Medulla oblongata (tissue), 1 donor: ENCODE measurements around the gene THADA.
A peak's percentile ranks its signal among the peaks of the same experiment; 100 is the strongest.
"Not testable (repeated sequence)": the region's sequence is repeated elsewhere in the genome, so short reads cannot be mapped to it uniquely, and the experiment has no call there.

Source experiments
- DNase-seq: peaks from one replicate; pipeline ENCODE4 v3.0.0-alpha.2; 2015; ENCODE audit errors: extremely low spot score

THADA gene, protein sequence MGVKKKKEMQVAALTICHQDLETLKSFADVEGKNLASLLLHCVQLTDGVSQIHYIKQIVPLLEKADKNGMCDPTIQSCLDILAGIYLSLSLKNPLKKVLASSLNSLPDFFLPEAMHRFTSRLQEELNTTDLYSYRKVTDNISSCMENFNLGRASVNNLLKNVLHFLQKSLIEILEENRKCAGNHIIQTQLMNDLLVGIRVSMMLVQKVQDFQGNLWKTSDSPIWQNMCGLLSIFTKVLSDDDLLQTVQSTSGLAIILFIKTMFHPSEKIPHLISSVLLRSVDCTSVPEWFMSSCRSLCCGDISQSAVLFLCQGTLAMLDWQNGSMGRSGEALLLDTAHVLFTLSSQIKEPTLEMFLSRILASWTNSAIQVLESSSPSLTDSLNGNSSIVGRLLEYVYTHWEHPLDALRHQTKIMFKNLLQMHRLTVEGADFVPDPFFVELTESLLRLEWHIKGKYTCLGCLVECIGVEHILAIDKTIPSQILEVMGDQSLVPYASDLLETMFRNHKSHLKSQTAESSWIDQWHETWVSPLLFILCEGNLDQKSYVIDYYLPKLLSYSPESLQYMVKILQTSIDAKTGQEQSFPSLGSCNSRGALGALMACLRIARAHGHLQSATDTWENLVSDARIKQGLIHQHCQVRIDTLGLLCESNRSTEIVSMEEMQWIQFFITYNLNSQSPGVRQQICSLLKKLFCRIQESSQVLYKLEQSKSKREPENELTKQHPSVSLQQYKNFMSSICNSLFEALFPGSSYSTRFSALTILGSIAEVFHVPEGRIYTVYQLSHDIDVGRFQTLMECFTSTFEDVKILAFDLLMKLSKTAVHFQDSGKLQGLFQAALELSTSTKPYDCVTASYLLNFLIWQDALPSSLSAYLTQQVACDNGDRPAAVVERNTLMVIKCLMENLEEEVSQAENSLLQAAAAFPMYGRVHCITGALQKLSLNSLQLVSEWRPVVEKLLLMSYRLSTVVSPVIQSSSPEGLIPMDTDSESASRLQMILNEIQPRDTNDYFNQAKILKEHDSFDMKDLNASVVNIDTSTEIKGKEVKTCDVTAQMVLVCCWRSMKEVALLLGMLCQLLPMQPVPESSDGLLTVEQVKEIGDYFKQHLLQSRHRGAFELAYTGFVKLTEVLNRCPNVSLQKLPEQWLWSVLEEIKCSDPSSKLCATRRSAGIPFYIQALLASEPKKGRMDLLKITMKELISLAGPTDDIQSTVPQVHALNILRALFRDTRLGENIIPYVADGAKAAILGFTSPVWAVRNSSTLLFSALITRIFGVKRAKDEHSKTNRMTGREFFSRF (N-terminal part only)

DNA sequence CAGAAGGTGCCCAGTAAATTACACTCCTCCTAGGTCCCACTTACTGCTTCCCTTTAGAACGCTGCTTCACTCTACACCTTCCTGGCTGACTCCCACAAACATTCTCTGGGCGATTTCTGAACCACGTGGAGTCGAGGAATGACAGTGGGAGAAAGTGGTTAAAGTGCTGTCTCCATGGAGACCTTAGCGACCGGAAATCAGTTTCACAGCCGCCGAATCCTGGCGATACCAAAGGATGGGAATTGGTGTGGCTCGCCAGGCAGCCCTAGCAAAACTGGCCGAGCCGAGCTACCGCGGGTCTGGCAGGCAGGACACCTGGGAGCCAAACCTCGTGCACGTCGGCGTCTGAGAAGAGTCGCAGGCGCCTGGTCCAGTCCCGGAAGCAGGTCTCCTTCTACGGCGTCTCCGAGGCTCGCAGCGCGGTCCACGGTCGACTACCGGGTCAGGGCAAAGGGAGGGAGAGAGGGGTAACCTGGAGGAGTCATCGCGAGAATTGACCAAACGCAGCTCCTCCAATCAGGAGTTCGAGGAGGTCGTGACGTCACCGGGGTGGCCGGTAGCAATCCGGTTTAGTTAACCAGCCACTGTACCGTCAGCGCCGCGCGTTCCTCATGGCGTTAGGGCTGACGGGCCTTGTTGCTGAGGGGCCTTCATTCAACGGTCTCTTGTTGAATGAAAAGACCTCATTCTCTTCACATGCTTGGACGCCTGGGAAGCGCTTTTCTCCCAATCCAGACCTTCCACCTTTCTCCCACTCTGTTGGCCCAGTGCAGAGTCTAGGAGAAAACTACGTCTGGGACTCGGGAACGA is at the start of gene THADA:
THADA (minus strand) TSS at position 436 of the 810 bp plus-strand sequence. CDS start 3,646 bp downstream, outside the sequence.
- peak; percentile 99 for DNase-seq

DNA sequence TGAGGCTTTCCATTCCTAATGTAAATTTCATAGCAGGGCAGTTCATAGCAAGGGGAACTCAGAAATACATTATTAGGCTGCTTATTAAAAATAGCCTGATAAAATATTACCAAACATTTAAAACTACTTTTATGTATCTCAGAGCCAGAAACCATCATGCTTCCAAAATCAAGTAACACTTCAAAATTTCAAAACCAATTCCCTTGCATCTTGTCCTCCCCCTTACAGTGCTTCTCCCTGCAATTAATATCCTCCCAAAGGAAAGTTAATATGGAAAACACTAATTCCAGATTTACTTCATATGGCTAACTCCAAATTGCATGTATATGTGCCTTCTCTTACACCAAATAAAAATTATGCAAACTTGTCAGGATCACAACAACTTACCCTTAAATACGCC is 47.8 kb upstream of the THADA start:
- no peak for DNase-seq

DNA sequence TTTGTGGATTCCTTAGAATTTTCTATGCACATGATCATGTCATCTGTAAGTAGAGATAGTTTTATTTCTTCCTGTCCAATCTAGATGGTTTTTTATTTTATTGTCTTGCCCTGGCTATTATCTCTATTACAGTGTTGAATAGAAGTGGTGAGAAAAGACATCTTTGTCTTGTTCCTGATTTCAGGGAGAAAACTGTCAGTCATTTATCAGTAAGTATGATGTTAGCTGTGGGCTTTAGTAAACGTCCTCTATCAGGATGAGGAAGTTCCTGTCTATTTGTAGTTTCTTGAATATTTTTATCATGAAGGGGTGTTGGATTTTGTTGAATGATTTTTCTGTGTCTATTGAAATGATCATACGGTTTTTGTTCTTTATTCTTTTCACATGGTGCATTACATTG is 46.5 kb upstream of the THADA start:
- DNase-seq = no peak

DNA sequence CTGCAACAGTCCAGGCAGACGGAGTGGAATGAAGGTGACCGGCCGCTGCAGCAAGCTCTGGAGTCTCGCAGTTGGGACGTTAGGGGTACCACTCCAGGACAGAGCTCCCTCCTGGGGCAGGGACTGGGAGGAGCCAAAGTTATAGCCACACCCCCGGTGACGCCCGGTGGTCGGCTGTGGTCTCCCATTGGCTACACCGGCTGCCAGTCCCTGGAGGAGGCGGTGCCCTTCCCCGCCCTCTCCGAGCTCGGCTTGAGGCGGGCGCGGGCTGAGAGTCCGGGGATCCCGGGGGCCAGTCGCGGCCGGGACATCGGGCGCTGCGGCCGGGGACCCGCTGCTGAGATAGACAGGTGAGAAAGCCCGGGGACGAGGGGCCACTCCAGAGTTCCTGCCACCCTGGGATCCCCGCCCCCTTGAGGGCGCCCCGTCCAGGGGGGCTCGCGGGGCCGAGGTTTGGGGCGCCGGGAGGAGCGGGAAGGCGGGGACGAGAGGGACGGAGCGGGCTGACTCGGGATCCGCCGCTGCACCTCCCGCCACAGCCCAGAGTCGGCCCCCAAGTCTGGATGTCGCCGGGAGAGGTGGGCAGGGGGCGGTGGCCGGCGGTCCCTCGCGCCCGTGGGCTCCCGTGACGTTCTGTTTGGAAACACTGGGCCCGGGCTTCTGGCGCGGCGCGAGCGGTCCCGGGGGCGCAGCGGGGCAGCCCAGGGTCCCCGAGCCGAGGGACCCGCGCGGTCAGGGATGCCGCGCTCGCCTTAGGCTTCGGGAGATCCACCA is 41.4 kb upstream of the THADA start, which contains the start of gene PLEKHH2:
PLEKHH2 (plus strand) TSS at position 231 of the 774 bp plus-strand sequence. CDS start 7,414 bp downstream, outside the sequence.
- peak; percentile 90 for DNase-seq

DNA sequence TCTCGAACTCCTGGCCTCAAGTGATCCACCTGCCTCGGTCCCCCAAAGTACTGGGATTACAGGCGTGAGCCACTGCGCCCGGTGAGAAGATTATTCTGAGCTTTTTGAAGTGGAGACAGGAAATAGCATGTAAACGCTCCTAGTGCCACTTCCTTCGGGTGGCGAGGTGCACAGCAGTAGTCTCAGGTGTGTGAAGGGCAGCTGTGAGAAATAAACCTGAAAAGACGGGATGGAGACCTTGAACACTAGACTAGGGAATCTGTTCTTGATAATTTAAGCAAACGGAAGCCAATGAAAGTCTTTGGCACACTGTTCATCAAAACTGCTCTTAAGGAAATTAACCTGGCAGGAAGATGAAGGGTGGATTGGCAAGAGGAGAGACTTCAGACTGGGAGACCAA is 40.8 kb upstream of the THADA start:
- DNase-seq = no peak

DNA sequence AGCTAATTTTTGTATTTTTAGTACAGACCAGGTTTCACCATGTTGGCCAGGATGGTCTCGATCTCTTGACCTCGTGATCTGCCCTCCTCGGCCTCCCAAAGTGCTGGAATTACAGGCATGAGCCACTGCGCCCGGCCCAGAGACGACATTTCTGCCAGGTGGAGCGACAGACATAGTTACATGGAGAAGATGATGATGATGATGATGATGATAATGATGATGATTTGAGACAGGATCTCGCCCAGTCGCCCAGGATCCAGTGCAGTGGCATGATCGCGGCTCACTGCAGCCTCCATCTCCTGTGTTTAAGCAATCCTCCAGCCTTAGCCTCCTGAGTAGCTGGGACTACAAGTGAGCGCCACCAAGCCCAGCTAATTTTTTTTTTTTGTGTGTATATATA is 40.3 kb upstream of the THADA start:
- not testable (repeated sequence) for DNase-seq

DNA sequence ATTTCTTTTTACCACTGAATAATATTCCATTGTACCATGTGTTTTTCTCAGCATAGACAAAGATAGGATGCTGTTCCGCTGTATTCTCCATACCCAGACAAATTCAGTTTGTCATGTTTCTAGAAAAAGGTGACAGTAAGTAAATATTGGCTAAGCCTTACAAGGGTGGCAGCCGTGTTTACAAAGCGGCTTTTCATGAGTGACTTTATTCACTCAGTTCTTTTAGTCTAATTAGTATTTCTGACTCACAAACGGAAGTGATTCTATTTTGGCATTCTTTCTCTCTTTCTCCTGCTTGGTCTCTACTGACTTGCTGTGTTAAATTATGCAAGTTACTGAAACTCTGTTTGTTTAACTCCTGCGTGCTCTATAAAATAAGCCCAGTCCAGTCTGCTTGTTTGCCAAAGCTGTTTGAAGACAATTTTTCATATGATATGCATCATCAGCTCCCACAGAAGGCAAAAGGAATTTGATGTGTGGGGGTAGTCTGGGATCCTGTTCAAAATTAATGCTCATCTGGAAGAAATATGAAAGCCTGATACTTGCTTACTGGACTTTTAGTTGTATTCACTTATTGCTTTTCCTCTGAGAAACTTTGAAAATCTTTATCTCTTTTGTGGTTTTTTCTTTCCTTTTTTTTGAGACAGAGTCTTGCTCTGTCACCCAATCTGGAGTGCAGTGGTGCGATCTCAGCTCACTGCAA is 38.9 kb upstream of the THADA start:
- peak; percentile 57 for DNase-seq

DNA sequence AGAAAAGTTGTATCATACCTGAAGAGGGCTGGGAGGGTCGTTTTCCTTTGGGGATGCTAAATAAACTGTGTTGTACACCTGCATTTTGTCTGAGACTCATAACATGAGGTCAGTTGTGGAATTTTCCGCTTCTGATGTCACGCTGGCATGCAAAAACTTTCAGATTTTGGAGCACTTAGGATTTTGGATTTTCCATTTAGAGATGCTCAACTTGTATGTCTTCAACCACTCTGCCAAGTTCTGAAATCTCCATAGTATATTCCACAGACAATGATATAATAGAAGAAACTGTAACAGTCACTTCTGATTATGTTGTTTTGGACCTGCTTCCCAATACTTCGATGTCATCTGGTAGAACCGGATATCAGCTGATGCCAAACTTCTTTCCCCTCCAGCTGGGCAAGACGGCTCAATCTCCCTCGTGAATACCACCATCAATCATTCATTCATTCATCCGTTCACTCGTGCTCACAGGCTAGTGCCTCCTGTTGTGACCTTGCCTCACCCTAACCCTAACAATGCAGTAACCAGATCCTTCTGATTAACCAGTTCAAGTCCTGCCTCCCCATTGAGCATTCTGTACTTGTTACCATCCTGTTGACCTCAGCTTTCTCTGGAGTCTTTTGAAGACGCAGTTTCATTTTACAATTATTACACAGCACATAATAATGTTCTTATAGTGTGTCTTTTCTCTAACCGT is 35.9 kb upstream of the THADA start:
- DNase-seq = no peak

DNA sequence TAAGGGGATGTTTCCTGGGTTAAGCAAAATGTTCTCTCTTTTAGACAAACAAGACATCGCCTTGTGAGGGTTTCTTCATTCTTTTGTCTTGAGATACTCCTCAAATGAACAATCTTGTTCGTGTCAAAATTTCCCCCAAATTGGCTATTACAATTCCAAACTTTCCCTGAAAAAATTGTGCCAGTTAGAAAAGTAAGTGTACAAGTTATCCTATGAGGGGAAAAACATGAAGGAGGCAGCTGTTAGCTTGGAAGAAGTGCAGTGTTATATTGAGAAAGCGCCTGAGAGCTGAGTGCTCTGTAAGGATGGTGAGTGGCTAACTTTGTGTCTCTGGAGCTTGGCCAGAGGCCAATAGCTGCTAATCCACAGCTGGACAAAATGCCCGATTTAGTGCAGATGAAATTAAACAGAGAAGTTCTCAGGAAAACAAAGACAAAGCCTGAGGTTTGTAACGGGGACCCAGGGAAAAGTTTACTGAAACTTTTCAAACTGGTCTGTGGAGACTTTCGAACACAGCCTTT is 27.2 kb upstream of the THADA start:
- DNase-seq = peak; percentile 24

DNA sequence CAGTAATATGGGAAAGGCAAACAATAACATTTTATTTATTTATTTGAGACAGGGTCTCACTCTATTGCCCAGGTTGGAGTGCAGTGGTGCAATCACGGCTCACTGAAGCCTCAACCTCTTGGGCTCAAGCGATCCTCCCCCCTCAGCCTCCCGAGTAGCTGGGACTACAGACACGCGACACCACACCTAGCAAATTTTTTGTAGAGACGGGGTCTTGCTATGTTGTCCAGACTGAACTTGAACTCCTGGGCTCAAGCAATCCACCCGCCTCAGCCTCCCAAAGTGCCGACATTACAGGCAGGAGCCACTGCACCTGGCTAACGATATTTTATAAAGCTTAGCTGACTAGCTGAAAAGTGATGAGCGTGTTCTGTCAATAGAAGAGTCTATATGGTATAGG is 23.7 kb upstream of the THADA start:
- DNase-seq = no peak

DNA sequence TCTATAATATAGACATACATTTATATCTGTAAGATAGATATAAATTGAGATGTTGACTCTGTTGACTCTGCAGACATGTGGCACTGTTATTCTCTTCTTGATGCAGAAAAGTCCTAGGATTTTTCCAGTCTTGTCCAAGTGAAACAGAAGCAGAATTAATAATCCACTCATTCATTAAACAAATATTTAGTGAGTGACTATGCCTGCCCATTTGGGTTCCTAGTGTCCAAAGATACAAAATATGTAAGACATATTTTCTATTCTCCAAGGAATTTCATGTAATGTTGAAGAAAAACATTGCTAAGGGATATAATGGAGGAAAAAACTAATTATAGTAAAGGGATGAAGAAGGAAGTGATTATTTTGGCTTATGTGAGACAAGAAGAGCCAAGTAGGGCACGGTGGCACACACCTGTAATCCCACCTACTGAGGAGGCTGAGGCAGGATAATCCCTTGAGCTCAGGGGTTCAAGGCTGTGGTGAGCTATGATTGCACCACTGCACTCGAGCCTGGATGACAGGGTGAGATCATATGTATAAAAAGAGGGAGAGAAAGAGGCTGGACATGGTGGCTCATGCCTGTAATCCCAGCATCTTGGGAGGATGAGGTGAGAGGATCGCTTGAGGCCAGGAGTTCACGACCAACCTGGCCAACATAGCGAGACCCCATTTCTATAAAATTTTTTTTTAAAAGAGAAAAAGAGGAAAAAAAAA is 21.3 kb upstream of the THADA start:
- no peak for DNase-seq

DNA sequence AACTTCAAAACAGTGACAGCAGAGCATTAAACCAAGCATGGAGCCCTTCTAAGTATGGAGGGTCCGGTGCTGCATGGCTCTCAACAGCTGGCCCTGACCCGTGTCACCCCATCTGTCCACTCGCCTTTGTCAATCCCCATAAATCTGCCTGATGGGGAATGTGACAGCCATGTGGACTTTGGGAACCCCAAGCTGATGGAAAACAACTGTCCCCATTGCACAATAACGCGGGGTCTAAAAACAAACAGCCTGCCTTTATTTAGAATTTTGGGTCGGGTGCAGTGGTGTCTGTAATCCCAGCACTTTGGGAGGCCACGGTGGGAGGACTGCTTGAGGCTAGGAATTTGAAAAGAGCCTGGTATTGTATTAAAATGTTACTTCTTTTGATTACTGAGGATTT is 17.1 kb upstream of the THADA start:
- no peak for DNase-seq

DNA sequence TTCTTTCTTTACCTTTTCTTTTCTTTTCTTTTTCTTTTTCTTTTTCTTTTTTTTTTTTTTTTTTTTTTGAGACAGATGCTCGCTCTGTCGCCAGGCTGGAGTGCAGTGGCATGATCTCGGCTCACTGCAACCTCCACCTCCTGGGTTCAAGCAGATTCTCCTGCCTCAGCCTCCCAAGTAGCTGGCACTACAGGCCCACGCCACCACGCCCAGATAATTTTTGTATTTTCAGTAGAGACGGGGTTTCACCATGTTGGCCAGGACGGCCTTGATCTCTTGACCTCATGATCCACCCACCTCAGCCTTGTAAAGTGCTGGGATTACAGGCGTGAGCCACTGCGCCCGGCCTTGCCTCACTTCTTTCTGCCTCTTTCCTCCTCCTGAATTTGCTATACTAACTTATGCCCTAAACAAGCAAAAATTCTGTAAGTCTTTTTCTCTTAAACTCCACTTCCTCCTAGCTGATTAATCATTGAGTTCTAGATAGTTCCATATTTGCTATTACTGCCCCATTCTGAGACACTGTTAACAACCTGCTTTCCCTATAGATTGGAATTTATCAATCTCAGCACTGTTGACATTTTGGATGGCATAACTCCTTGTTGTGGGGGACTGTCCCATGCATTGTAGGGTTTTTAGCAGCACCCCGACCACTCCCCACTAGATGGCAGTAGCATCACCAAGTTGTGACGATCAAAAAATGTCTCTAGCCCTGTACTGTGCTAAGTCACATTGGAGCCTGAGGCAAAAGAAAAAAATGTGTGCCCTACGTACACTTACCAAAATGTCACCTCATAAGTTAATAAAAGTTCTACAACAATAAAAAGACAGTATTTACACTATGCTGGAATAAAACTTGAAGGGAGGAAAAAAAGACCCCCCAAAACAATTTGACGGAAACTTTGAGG is 16.4 kb upstream of the THADA start:
- peak; percentile 86 for DNase-seq

DNA sequence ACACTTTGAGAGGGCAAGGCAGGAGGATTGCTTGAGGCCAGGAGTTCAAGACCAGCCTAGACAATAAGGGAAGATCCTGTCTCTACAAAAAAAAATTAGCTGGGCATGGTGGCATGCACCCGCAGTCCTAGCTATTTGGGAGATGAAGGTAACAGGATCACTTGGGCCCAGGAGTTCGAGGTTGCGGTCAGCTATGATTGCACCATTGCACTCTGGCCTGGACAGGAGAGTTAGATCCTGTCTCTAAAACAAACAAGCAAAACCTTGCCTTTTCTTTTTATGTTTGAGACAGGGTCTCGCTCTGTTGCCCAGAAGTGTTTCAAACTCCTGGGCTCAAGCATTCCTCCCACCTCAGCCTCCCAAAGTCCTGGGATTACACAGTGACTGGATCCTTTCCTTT is 14.5 kb upstream of the THADA start:
- no peak for DNase-seq

DNA sequence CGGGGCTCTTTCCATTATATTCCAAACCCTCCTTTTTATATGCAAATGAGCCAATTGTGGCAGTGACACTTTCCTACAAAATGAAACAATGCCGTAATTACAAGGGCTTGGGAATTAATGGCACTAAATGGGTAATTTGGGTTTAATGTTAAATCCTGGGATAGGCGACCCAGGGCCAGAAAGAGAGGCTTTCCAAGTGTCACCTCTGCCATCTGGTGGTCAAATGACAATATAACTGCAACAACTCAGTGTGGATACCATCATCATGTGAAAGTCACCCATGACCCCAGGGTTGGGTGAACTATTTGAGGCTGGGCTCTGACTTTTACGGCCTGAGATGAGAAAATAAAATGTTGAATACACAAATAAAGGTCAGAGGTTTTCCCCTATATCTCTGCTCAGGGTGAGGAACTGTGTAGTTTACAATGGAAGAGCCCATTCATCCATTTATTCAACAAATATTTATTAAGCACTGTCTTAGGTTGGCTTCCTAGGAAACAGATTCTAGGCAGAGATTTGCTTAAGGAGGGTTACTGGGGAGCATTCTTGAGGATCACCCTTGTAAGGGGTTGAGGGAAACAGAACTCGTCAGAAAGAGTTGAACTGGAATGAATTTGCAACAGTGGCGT is 13.6 kb upstream of the THADA start:
- peak; percentile 82 for DNase-seq

DNA sequence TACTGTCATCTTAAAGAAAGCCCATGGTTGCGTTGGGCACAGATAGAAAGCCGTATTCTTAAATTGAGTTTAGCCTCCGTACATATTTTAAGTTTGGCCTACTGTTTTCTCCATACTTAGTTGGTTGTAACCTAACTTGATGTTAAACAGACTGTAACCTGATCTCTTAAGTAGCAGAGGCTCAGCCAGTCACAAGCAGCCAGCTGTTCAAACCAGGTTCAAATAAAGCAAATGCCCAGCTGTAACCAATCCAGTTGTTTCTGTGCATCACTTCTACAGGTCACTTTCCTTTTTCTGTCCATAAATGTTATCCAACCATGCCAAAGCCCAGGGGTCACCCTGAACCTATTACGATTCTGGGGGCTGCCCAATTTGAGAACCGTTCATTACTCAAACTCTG is 10.0 kb upstream of the THADA start:
- DNase-seq = no peak
